OCI-LY7 (cell line): ENCODE results near the gene NUDT7.

Experiments used
- EZH2phosphoT487 ChIP-seq: fragments of 200-600 bp; sonication (generic); IDR thresholded peaks from 2 replicates; pipeline ENCODE4 v1.6.1; 2018; ENCODE audit warnings: low read depth, borderline replicate concordance, mild to moderate bottlenecking, mixed run types, antibody characterized with exemption, low read length, moderate library complexity, mixed read lengths
- TF ChIP-seq, protein P1 (sequence below): fragments of 200-600 bp; sonication (generic); conservative IDR thresholded peaks from 2 replicates; pipeline ENCODE4 v1.5.1; 2014; ENCODE audit warnings: mild to moderate bottlenecking, antibody characterized with exemption, low read length, moderate library complexity, mixed read lengths

DNA sequence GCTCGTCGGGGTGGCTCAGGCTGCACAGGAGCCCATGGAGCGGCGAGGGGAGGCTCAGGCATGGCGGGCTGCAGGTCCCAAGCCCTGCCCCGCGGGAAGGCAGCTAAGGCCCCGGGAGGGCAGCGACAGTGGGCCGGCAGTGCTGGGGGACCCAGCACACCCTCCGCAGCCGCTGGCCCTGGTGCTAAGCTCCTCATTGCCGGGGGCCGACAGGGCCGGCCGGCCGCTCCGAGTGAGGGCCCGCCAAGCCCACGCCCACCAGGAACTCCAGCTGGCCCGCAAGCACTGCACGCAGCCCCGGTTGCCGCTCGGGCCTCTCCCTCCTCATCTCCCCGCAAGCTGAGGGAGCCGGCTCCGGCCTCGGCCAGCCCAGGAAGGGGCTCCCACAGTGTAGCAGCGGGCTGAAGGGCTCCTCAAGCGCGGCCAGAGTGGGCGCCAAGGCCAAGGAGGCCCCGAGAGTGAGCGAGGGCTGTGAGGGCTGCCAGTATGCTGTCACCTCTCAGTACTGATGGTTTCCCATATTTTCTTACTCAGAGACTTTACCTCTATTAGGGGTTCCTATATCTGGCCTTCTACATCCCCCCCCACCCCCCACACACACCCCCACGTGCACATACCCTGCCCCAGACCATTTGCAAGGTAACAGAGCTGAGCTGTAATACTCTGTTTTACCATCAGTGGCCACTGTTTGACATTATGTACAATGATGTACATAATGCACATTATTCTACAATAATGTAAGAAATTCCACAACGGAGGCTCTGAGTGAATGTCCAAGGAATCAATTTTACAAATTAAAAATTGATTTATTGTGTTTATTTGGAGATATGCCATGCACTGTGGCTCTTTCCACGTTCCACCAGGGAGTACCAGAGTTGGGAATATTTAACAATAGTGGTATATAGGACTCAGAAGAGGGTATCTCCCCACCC, 62.4 kb downstream of the NUDT7 start:
- TF ChIP-seq, protein P1, sequence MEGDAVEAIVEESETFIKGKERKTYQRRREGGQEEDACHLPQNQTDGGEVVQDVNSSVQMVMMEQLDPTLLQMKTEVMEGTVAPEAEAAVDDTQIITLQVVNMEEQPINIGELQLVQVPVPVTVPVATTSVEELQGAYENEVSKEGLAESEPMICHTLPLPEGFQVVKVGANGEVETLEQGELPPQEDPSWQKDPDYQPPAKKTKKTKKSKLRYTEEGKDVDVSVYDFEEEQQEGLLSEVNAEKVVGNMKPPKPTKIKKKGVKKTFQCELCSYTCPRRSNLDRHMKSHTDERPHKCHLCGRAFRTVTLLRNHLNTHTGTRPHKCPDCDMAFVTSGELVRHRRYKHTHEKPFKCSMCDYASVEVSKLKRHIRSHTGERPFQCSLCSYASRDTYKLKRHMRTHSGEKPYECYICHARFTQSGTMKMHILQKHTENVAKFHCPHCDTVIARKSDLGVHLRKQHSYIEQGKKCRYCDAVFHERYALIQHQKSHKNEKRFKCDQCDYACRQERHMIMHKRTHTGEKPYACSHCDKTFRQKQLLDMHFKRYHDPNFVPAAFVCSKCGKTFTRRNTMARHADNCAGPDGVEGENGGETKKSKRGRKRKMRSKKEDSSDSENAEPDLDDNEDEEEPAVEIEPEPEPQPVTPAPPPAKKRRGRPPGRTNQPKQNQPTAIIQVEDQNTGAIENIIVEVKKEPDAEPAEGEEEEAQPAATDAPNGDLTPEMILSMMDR: peak; percentile 46
- TF ChIP-seq EZH2phosphoT487: no peak
